Measurements from ENCODE around the gene OLIG2.

DNA sequence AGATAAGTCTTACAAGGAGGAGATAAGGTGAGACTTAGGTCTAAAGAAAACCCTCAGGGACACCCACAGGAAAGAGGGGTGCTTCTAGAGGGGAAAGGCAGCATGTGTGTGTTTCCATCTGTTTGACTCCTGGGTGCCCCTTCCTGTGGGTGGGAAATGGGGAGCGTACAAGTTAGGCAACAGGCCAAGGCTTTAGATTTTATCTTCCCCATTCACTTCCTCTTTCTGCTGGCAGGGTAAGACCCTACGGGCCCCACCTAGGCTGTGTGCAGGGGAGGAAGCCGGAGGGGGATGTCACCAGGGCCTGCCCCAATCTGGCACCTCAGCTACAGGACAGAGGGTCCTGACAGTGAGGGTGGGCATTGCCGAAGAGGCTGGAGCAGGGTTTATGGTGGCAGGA lies 41.7 kb downstream of the OLIG2 start:
- TF ChIP-seq CTCF (conservative IDR thresholded peaks at IDR 0.05), result no peak
- TF ChIP-seq ZFX (IDR thresholded peaks at IDR 0.05), result no peak

All from C4-2B (cell line).